Nephron progenitor cell (in vitro differentiated cells): ENCODE results near the gene CUL9.

ENCODE experiments used
- DNase-seq: peaks from one replicate; pipeline ENCODE4 v3.0.0; 2021
- H3K27ac Mint-ChIP-seq: 2 replicates; pipeline ENCODE4 v1.8.0; 2021; ENCODE audit warnings: mild to moderate bottlenecking, moderate library complexity, mixed read lengths
- H3K27me3 Mint-ChIP-seq: 2 replicates; pipeline ENCODE4 v1.8.0; 2021; ENCODE audit warnings: mild to moderate bottlenecking, low read depth, mixed read lengths; ENCODE audit not compliant: poor library complexity
- H3K36me3 Mint-ChIP-seq: 2 replicates; pipeline ENCODE4 v1.8.0; 2021; ENCODE audit warnings: low read depth, mixed read lengths
- H3K4me1 Mint-ChIP-seq: 2 replicates; pipeline ENCODE4 v1.8.0; 2021; ENCODE audit warnings: mixed read lengths
- H3K4me3 Mint-ChIP-seq: 2 replicates; pipeline ENCODE4 v1.8.0; 2021; ENCODE audit warnings: mild to moderate bottlenecking, moderate library complexity, mixed read lengths
- H3K9me3 Mint-ChIP-seq: 2 replicates; pipeline ENCODE4 v1.8.0; 2021; ENCODE audit warnings: mild to moderate bottlenecking, moderate library complexity, mixed read lengths
- TF ChIP-seq, protein P1 (sequence below): fragments of 200-600 bp; sonication (generic); IDR thresholded peaks from 2 replicates; pipeline ENCODE4 v1.5.0; 2021; ENCODE audit warnings: antibody characterized with exemption

The CUL9 gene

DNA sequence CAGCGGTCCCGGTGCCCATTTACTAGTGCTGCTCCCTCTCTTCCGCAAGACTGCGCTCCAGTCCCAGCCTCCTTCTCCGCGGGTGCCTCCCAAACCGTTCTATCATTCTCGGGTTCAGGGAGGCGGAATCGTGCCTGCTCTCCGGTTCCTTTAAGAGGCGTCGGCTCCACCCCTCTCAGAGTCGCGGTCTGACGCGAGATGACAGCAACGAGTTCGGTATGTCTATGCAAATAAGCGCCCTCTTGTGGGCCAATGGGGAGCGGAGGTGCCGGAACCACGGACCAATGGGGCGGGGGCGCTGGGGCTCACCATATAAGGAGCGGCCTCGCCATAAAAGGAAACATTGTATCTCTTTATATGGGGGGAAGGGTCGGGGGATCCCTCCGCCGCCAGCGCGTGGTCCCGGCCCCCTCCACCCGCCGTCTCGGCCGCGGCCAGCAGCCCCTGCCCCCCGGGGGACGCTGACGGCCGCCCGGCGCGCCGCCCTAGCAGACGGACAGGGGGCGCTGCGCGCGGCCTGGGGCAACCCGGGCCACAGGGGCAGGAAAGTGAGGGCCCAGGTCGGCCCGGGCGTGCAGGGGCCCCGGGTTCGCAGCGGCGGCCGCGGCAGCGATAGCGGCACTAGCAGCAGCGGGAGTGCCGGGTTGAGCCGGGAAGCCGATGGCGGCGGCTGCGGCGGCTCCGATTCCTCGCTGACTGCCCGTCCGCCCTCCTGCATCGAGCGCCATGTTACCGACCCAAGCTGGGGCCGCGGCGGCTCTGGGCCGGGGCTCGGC, 10.9 kb upstream of the CUL9 start, which contains the start of gene SRF:
TSS of gene SRF (plus strand) at position 339 of the 776 bp plus-strand sequence. CDS start at position 727, 388 bp downstream.
- Mint-ChIP-seq H3K9me3 (no peaks in the 10 kb centered on the region), H3K4me3 (peak within 1 kb of the TSS; percentile 94), H3K27me3 (peaks cover 6% of the 10 kb centered on the region), H3K4me1 (peaks cover 52% of the 10 kb centered on the region), H3K27ac (peak within 1 kb of the TSS; percentile 98), H3K36me3 (peaks cover 10% of the 10 kb centered on the region)
- peak; percentile 99 for DNase-seq
- TF ChIP-seq, protein P1, sequence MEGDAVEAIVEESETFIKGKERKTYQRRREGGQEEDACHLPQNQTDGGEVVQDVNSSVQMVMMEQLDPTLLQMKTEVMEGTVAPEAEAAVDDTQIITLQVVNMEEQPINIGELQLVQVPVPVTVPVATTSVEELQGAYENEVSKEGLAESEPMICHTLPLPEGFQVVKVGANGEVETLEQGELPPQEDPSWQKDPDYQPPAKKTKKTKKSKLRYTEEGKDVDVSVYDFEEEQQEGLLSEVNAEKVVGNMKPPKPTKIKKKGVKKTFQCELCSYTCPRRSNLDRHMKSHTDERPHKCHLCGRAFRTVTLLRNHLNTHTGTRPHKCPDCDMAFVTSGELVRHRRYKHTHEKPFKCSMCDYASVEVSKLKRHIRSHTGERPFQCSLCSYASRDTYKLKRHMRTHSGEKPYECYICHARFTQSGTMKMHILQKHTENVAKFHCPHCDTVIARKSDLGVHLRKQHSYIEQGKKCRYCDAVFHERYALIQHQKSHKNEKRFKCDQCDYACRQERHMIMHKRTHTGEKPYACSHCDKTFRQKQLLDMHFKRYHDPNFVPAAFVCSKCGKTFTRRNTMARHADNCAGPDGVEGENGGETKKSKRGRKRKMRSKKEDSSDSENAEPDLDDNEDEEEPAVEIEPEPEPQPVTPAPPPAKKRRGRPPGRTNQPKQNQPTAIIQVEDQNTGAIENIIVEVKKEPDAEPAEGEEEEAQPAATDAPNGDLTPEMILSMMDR: peak; percentile 41

DNA sequence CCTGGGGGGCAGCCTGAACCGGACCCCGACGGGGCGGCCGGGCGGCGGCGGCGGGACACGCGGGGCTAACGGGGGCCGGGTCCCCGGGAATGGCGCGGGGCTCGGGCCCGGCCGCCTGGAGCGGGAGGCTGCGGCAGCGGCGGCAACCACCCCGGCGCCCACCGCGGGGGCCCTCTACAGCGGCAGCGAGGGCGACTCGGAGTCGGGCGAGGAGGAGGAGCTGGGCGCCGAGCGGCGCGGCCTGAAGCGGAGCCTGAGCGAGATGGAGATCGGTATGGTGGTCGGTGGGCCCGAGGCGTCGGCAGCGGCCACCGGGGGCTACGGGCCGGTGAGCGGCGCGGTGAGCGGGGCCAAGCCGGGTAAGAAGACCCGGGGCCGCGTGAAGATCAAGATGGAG, 10.3 kb upstream of the CUL9 start:
- no peaks in the 10 kb centered on the region for H3K9me3 Mint-ChIP-seq
- TF ChIP-seq, protein P1: no peak
- H3K4me1 Mint-ChIP-seq: peaks cover 52% of the 10 kb centered on the region
- peaks cover 7% of the 10 kb centered on the region for H3K27me3 Mint-ChIP-seq
- no peak overlapping the region for H3K27ac Mint-ChIP-seq
- H3K4me3 Mint-ChIP-seq: peak overlapping the region; percentile 94
- peaks cover 16% of the 10 kb centered on the region for H3K36me3 Mint-ChIP-seq
- DNase-seq: peak; percentile 61

- TF ChIP-seq, protein P1: no peak
- peaks cover 20% of the 10 kb centered on the region for H3K36me3 Mint-ChIP-seq
- H3K27me3 Mint-ChIP-seq: peaks cover 7% of the 10 kb centered on the region
These were observed 9.6 kb upstream of the CUL9 start for GRCh38 chr6:43172104-43173007.

DNA sequence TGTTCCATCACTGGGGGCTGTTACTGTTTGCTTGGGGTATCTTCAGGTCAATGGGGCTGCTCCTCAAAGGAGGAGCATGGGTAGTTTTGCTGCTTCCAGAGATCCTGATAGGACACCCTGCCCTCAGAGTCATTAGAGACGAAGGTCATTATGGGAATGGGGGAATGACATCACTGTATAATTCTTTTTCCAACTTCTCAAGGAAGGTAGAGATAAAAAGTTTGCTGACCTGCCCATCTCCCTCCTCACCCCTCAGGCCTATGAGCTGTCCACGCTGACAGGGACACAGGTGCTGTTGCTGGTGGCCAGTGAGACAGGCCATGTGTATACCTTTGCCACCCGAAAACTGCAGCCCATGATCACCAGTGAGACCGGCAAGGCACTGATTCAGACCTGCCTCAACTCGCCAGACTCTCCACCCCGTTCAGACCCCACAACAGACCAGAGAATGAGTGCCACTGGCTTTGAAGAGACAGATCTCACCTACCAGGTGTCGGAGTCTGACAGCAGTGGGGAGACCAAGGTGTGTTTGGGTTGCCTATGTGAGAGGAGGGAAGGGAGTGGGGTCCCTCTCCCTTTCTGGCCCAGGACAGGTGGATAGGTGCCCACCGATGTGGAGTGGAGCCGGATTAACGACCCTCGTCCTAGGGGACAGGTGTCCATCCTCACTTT, 8.3 kb upstream of the CUL9 start:
- TF ChIP-seq, protein P1: no peak
- no peak for DNase-seq
- H3K27me3 Mint-ChIP-seq: peaks cover 7% of the 10 kb centered on the region
- H3K36me3 Mint-ChIP-seq: peaks cover 29% of the 10 kb centered on the region
- peaks cover 50% of the 10 kb centered on the region for H3K4me1 Mint-ChIP-seq
- H3K9me3 Mint-ChIP-seq: no peaks in the 10 kb centered on the region
- no peak overlapping the region for H3K27ac Mint-ChIP-seq
- H3K4me3 Mint-ChIP-seq: peak overlapping the region; percentile 94

More at GRCh38 chr6:43172104-43173007, 9.6 kb upstream of the CUL9 start:
- H3K9me3 Mint-ChIP-seq: no peaks in the 10 kb centered on the region
- H3K27ac Mint-ChIP-seq: peak overlapping the region; percentile 30
- peak; percentile 65 for DNase-seq
- H3K4me1 Mint-ChIP-seq: peaks cover 52% of the 10 kb centered on the region
- peak overlapping the region; percentile 94 for H3K4me3 Mint-ChIP-seq

- H3K4me1 Mint-ChIP-seq: peaks cover 53% of the 10 kb centered on the region
- TF ChIP-seq, protein P1: no peak
- H3K9me3 Mint-ChIP-seq: no peaks in the 10 kb centered on the region
- H3K27ac Mint-ChIP-seq: peak overlapping the region; percentile 96
- peak overlapping the region; percentile 94 for H3K4me3 Mint-ChIP-seq
- H3K36me3 Mint-ChIP-seq: peaks cover 31% of the 10 kb centered on the region
- H3K27me3 Mint-ChIP-seq: peaks cover 7% of the 10 kb centered on the region
- DNase-seq: peak; percentile 91
These were observed 7.5 kb upstream of the CUL9 start for GRCh38 chr6:43174263-43175112.
